GM18858 (cell line): ENCODE data around the gene PTMA.
"Not testable (repeated sequence)": the region's sequence is repeated elsewhere in the genome, so short reads cannot be mapped to it uniquely, and the experiment has no call there.

Source experiments
- ATAC-seq: cut with Tn5 transposase; IDR thresholded peaks from one replicate; pipeline ENCODE4 v1.9.1; 2021; ENCODE audit not compliant: unreplicated experiment

PTMA gene

DNA sequence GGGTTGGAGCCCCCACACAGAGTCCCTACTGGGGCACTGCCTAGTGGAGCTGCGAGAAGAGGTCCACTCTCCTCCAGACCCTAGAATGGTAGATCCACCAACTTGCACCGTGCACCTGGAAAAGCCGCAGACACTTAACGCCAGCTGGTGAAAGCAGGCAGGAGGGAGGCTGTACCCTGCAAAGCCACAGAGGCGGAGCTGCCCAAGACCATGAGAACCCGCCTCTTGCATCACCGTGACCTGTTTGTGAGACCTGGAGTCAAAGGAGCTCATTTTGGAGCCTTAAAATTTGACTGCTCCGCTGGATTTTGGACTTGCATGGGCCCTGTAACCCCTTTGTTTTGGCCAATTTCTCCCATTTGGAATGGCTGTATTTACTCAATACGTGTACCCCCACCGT lies 40.7 kb downstream of the PTMA start:
- not testable (repeated sequence) for ATAC-seq

GRCh38 chr2:231751042-231751815 lies 42.9 kb downstream of the PTMA start:
- no peak for ATAC-seq

DNA sequence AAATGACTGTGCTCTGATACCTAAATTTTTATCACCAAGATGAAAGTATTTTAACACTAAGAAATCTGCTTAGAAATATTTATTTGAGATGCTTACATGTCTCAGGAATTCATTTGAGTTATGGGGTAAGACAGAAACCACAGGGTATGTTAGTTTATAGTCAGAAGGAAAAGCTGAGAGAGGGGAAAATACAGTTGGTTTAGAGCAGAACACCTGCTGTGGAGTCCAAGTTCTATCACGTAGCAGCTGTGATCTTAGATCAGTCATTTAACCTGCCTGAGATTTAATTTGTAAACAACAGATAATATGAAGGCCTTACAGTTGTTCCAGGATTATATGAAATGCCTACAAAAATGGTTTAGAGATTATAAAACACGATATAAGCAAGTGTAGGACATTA lies 43.7 kb downstream of the PTMA start:
- no peak for ATAC-seq

DNA sequence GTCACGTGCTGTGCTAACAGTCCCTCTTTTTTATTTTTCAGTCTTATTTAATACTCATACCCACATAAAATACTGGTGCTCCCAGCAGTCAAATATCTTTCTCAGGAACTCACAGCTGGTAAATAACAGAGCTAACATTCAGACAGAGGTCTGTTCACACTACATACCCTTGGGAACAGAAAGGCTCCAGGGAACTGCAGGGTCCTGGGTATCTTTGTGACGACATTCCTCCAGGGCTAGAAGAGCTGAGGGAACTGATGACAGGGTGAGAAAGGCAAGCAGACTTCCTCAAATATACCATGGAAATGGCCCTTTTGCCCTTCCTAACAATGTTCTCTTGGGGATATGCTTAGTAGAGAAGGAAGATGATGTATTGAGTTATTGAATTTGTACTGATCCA lies 53.4 kb downstream of the PTMA start:
- ATAC-seq = no peak
